ENCODE measurements around the gene CARS2.
"Not testable (repeated sequence)": the region's sequence is repeated elsewhere in the genome, so short reads cannot be mapped to it uniquely, and the experiment has no call there.

Gene CARS2

DNA sequence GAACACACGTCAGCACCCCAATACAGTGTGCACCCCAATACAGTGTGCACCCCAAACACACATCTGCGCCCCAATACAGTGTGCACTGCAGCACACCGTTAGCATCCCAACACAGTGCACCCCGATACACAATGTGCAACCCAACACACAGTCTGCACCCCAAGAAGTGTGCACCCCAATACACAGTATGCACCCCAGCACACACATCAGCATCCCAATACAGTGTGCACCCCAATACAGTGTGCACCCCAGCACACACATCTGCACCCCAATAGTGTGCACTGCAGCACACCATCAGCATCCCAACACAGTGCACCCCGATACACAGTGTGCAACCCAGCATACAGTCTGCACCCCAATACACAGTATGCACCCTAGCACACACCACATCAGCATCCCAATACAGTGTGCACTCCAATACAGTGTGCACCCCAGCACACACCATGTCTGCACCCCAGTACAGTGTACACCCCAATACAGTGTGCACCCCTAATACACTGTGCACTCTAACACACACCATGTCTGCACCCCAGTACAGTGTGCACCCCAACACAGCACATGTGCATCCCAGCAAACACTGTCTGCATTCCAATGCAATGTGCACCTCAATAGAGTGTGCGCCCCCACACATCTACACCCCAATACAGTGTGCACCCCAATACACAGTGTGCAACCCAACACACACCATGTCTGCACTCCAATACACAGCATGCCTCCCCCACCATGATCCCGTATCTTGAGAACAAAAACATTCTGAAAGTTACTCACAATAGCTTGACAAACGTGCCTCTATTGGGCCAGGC, 855 bp upstream of the CARS2 start:
- no peak for DNase-seq (ENCODE audit: low read depth)

DNA sequence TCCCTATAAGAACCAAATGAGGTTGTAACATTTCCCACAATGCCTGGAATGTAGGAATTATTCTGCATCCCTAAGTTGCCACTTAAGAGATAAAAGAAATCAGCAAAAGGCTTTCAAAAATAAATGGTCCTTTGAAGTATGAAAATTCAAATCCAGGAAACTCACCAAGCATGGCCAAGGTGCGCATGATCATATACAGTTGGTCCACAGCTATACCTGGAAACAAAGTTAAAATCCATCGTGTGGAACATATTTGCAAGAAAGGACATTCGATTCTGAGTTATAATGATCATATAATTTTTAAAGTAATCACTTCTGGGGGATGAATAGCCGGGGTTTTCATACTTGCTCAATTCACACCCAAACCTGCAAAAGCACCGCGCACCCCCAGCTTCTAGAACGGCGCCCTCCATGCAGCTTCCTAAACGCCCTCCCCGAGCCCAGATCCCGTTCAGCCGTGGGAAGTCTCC, 525 bp downstream of the CARS2 start:
- no peak for DNase-seq (ENCODE audit: low read depth)

DNA sequence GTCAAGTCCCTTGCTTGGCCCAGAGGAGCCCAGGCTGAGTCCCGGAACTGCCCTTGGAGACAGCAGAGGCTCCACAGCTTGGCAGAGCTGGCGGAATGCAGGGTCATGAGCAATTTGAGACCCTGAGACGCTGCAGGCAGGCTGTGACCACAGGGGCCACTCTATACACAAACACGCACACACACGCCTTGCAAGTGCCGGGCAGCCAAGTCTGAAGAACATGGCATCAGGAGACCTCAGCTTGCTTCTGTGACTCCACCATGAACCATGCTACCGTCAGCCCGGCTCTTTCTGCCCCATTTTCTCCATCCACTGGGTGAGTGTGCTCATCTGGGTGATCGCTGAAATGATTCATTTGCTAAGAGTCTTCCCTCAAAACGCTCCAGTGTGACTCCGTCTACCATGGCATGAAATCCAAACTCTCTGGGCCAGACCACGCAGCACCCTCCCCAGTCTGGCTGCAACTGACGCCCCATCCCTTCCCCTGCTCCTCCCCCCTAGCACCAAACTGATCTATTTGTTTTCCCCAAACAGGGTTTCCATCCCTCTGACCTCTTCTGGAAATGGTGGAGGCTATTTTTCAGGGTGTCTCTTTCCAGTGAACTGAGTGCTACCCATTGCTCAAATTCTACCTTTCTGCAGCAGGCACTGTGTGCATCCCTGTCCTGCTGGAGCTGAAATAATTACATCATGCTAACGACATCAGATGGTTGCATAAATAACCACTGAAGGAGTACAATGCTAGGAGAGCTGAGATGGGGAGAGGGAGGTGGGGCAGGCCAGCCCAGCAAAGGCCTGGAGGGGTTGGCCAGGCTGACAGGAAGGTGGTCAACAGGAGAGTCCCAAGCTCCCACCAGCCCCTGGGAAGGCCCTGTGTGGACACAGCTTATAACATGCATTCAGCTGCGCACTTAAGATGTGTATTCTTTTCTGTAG, 3.1 kb downstream of the CARS2 start:
- no peak for DNase-seq (ENCODE audit: low read depth)

DNA sequence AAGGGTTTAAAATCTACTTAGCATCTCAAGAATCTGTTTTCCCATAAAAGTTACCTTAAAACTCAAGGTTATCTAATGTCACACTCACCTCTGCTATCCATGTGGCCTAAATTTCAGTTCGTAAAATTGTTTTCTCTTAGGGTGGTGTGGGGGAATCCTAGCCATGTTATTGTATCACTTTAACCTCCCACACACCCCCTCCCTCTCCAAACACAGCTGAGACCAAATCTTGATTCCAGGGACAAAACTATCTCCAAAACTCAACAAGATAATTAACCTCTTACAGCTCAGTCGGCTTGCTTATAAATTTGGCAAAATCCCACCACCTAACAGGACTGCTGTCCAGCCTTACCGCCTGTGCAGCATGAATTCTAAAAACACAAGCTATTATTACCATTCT, 3.8 kb downstream of the CARS2 start:
- DNase-seq (ENCODE audit: low read depth): no peak

DNA sequence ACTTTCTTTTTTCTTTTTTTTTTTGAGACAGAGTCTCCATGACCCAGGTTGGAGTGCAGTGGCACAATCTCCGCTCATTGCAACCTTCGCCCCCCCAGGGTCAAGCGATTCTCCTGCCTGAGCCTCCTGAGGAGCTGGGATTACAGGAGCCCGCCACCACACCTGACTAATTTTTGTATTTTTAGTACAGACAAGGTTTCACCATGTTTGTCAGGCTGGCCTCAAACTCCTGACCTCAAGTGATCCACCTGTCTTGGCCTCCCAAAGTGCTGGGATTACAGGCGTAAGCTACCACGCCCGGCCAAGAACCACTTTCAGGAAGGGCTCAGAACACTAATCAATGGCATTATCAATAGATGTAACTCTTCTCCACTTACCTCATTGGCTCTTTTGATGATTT, 4.9 kb downstream of the CARS2 start:
- DNase-seq (ENCODE audit: low read depth): not testable (repeated sequence)

DNA sequence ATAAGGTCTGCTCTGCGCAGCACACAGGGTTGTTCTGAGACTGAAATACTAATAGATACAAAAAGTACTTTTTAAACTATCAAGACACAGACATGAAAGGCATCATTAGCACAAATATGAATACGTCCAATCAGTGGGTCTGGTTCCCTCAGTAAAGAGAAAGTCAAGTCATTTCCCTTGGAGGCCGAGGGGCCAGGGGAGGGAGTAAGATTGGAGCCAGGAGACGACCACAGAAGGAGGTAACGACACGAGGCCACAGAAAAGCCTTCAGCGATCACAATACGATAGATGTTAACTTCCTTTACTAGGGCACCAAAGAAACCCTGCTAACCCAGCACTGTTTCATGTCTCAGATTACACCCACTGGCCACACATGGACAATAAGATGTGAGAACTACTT, 5.3 kb downstream of the CARS2 start:
- DNase-seq (ENCODE audit: low read depth): no peak

DNA sequence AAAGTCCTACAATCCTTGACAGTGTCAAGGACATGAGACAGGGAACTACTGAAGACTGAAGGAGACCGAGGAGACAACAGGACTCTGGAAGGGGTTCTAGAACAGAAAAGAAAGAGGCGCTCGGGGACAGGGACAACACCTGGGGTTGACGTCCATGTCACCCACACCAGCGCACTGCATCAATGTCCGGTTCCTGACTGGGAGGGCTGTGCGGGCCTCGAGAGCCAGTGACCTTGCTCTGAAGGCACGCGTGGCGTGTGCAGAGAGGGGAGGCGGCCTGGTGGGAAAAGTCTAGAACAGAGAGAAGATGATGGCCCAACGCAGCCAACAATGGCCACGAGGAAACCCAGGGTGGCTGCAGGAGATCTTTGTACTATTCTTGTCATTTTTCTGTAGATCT, 5.7 kb downstream of the CARS2 start:
- DNase-seq (ENCODE audit: low read depth): no peak

DNA sequence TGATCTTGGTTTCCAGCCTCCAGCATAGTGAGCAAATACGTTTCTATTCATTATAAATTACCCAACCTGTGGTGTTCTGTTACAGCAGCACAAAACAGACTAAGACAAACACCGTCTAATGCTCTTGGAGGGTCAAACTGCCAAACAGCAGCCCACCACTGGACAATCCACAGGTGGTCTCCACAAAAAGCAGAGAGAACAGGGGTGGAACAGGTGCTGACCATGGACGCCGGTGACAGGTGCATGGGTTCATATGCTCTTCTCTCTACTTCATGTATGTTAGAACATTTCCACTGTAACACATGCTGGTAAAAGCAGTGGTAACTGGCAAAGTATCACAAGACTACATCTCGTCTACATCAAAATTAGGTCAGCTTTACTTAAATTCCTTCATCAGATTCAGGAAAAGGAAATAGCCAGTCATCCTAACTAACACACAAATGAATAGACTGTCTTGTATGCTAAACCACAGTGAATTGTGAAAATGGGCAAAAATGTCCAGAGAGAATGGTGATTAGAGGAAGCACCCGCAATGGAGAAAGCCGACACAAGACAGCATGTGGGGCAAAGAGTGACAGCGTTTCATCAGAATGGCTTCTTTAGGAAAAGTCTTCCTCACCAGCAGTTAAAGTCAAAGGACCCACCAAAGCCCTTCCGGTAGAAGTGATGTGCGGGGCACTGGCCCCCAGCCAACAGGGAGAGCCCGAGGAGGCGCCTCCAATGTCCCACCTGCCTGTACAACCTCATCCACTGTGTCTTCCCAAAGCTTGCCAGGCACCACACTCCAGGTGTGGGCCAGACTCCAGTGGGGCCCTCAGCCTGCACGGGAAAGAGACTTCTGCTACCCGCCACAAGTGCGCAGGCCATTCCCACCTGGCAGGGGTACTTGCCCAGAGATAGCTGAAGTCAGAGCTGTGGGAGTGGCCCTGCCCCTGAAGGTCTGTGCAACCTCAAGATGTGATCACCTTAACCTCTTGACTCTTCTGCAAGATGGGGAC, 6.5 kb downstream of the CARS2 start:
- no peak for DNase-seq (ENCODE audit: low read depth)

DNA sequence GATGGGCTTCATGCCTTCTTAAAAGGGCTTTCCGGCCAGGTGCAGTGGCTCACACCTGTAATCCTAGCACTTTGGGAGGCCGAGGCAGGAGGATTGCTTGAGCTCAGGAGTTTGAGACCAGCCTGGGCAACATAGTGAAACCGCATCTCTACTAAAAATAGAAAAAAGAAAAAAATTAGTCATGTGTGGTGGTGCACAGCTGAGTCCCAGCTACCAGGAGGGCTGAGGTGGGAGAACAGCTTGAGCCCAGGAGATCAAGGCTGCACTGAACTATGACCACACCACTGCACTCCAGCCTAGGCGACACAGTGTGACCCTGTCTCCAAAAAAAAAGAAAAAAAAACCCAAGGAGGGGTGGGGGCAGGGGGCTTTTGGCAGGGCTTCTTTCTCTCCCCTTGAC, 7.2 kb downstream of the CARS2 start:
- DNase-seq (ENCODE audit: low read depth): no peak

DNA sequence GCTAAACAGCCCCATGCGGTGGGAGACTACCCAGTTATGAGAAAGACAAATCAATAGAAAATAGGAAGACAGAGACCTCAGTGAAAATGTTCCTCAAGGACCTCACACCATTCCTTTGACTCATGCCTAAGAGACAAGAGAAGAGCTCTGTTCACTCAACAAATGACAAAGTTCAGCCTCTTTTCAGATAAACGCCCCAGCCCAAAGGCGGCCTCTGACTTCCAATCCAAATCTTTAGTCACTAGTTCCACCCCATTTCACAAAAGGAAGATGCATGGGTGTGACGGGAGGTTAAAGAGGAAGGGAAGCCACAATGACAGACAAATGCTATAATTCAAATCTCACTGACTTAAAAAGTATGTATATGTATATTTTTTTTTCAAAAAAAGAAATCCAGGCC, 8.1 kb downstream of the CARS2 start:
- no peak for DNase-seq (ENCODE audit: low read depth)

DNA sequence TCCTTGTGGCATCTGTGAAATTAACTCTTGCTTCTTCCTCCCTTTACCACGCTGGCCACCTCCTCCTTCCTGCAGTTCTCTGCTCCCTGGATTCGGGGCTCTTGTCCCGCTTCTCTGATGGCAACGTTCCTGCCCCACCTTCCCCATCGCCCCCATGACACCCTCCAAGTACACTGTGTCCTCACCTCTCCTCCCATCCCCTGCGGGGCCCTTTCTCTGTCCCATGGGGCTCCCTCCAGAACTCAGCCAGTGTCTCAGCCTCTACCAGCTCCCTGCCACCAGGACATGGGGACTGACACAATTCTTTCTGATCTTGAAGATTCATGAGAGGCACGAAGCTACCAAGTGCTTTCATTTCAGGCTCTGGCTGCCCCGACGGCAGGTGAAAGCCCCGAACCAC, 9.1 kb downstream of the CARS2 start:
- no peak for DNase-seq (ENCODE audit: low read depth)

DNA sequence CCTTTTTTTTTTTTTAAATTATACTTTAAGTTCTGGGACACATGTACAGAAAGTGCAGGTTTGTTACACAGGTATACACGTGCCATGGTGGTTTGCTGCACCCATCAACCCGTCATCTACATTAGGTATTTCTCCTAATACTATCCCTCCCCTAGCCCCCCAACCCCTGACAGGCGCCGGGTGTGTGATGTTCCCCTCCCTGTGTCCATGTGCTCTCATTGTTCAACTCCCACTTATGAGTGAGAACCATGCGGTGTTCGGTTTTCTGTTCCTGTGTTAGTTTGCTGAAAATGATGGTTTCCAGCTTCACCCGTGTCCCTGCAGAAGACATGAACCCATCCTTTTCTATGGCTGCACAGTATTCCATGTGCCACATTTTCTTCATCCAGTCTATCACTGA, 10.1 kb downstream of the CARS2 start:
- not testable (repeated sequence) for DNase-seq (ENCODE audit: low read depth)

DNA sequence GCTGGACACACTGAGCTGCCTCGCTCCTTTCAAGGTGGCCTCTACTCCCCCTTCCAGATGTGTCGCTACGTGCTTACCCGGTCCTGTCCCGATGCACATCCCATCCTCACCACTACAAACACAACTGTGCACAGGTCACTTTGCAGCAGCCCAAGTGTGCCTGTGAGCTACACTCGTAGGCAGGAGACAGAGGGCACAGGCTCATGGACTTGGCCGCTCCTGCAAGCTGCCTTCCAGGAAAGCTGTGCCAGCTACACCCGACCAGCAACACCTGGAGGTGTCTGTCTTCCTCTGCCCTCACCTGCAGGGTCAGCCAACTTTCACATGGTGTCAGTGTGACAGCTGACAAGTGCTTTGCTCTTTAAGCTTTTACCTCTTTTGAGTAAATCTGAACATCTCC, 15.4 kb downstream of the CARS2 start:
- no peak for DNase-seq (ENCODE audit: low read depth)

DNA sequence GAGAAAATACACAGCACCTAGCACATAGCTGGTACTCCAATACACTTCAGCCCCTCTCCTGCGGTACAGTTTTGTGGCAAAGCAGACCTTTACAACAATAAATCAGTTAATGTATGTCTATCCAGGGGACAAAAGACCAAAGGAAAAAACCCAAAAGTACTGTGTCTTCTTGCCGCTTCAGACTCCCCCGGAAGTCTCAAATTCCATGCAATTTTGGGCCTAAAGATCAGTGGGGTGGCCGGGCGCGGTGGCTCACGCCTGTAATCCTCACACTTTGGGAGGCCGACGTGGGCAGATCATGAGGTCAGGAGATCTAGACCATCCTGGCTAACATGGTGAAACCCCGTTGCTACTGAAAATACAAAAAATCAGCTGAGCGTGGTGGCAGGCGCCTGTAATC, 16.2 kb downstream of the CARS2 start:
- DNase-seq (ENCODE audit: low read depth): no peak

DNA sequence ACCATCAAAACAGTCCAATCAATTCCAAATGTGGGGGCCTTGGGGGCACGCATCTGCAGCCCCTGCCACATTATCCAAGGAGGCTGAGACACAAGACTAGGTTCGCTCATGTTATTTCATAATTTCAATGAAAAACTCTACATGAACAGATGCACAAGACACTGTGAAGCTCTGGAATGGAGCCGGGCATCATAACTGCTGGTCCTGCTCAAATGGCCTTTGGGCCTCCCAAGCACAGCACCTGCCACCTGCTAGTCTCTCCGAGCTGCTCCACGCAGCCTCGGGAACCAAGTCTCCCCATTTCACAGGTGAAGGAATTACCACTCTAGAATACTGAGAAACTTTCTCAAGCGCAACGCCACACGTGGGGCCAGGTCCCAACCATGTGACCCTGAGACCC, 16.9 kb downstream of the CARS2 start:
- DNase-seq (ENCODE audit: low read depth): no peak

DNA sequence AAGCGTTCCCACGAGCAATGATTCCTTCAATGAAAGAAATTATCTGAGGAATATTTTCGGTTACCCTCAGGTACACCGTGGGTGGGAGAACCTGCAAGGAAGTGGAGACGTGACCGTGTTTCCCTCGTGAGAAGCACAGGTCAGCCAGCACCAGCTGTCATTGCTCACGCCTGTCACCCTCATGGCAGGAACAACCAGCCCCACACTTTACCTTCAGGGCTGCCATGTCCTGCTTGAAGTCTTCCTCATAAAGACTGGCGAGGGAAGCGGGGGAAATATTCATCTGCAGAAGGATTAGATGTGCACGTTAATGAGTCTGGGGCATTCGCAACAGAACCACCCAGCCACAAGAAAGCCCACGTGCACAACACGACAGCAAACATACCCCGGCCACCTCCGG, 18.2 kb downstream of the CARS2 start:
- DNase-seq (ENCODE audit: low read depth): no peak

DNA sequence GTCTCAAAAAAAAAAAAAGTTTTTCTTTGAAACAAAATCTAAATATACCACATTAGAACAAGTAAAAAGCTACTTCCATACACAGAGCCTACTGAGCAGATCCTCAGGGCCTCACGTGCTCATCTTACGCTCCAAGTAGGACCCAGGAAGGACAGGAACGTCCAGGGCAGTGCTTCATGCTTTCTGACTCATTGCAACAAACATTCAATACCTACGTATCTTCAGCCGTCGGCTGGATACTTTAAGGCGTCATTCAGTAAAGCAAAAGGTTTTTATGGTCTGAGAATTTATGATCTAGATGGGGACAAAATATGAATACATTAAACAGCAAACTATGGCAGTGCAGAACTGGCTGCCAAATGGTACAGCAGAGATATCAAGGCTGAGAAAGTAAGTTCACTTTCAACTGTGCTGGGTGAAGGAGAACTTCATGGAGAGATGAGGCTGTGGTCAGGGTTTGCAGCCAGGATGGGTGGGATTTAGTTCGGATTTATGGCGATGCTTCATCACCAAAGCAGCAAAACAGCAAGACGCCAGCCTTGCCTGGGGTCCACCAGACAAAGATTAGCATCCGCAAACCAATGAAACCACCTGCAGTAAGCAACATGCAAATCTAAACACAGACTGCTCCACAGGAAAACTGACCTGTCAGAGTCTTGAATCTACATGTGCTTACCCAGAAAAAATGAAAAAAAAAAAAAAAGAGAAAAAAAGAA, 20.5 kb downstream of the CARS2 start:
- DNase-seq (ENCODE audit: low read depth): no peak

DNA sequence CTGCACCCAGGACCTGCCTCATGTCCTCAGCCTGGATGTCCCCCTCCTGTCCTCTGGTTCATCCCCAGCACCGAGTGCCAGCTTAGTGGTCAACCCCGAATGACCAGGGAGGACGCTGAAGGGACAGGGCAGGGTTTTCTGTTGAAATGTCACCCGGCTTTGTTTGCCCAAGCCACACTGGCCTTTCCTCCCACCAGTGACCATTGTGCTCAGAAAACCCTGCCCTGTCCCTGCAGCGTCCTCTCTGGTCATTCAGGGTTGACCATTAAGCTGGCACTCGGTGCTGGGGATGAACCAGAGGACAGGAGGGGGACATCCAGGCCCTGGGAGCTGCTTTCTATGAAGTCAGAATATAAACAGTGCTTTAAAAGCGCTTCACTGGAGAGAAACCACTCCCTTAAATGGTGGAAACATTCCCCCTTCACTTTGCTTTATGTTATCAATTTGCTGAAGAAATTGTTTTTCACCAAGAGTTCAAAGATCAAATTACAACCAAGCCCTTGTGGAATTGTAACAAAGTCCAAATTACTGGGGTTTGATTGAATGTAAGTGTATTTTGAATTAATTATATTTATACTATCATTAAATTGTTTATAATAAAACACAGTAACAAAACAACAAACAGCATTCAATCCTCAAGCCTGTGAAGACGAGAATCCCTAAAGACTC, 21.4 kb downstream of the CARS2 start:
- DNase-seq (ENCODE audit: low read depth): no peak

DNA sequence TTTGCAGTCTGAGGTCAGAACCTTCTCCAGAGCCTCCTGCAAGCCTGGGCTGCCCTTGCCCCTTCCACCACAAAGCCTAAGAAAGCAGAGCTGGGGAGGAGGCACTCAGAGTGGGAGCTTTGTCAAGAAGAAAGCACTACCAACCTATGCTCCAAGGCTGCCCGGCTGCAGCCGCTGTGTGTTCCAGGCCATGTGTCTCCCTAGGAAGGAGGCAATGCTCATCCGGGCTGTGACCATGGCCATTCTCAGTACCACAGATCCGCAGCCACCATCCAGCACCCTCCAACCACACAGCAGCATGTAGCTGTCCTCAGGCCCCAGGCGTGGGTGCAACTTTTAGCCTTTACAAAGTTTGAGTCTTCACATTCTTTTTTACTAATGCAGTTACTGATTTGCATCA, 22.0 kb downstream of the CARS2 start:
- DNase-seq (ENCODE audit: low read depth): no peak

DNA sequence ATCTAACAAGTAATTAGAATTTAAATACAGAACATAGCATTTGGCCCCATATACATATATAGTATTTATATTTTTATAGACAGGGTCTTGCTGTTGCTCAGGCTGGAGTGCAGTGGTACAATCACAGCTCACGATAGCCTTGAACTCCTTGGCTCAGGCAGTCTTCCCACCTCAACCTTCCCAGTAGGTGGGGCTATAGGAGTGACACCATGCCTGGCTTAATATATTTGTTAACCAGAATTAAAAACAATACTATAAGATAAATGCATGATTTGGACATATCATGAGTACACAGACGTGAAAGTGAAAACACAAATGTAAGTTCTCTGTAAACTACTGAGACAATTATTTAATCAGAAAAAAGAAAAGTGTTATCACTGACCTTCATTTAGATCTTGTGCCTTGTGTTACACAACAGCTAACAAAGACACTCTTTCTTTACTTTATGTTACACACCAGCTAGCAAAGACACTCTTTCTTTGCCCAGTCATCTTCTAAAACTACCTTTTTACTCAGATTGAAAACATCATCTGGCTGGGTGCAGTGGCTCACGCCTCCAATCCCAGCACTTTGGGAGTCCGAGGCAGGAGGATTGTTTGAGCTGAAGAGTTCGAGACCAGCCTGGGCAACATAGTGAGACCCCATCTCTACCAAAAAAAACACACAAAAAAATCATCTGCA, 22.6 kb downstream of the CARS2 start:
- DNase-seq (ENCODE audit: low read depth): no peak
